Measurements from ENCODE around the gene MAD1L1. TPM values are rescaled to one million over a fixed set of nuclear protein-coding genes. Genes with fewer than 3 reads are reported as not detected.
"Not testable (repeated sequence)": the region's sequence is repeated elsewhere in the genome, so short reads cannot be mapped to it uniquely, and the experiment has no call there.

Gene MAD1L1
- total and polyA plus RNA-seq, 2 of the 8 experiments (the other 6 are each of a cell fraction or from before 2014, with no cell fraction given), result 40.4 to 44.6 TPM

DNA sequence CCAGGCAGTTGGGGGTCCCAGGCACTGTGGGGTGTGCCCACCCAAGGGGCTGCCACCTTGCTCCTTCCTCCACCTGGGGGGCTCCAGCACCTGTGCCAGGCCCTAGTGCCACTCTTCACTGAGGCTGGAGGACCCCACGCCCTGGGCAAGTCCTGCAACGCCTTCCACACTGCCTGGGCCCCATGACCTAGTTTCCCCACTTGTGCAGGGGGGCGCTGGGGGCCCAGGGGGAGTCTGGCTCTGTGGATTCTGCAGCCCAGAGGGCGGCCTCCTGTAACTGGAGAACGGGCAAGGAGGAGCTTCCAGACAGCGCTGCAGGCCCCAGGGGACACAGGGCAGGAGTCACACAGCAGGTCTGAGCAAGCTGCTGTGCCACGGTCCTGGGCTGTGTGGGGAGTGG is 416.3 kb downstream of the MAD1L1 start:
- not testable (repeated sequence) for H4K91ac ChIP-seq (replicated peaks; ENCODE audit: insufficient read length, low read length); H3K9ac ChIP-seq (replicated peaks in 1 of 4; ENCODE audit: extremely low read depth in 1 of 4, low read depth in 3 of 4, low read length in 3 of 4); H3K4me2 ChIP-seq (ENCODE audit: insufficient read depth in 1 of 2, low read depth in 2 of 2, low read length in 2 of 2); H3K56ac ChIP-seq (replicated peaks; ENCODE audit: insufficient read length, low read depth, low read length); H2BK120ac ChIP-seq (replicated peaks; ENCODE audit: low read depth, low read length); H4K5ac ChIP-seq (ENCODE audit: insufficient read length, low read depth, low read length); H3K23ac ChIP-seq (ENCODE audit: insufficient read length); H3K23me2 ChIP-seq (ENCODE audit: low read depth, low read length); H4K20me1 ChIP-seq (replicated peaks in 1 of 2; ENCODE audit: control insufficient read depth in 1 of 2, insufficient read depth in 2 of 2, low read length in 2 of 2); H2AFZ ChIP-seq (ENCODE audit: low read length); H3K4ac ChIP-seq (replicated peaks; ENCODE audit: insufficient read length, low read depth, low read length); H2BK12ac ChIP-seq (ENCODE audit: low read depth, low read length); H2BK5ac ChIP-seq (ENCODE audit: low read depth, low read length); H3K27me3 ChIP-seq (replicated peaks in 1 of 4; ENCODE audit: control insufficient read depth in 3 of 4, extremely low read depth in 1 of 4, insufficient read depth in 3 of 4, low read length in 3 of 4); H2AK5ac ChIP-seq (ENCODE audit: low read depth, low read length); H3K4me1 ChIP-seq (replicated peaks in 1 of 4; ENCODE audit: control insufficient read depth in 3 of 4, insufficient read depth in 4 of 4, low read length in 3 of 4); H2BK15ac ChIP-seq (ENCODE audit: low read length); H2BK20ac ChIP-seq (ENCODE audit: low read length); H3K14ac ChIP-seq (ENCODE audit: insufficient read length); H4K8ac ChIP-seq (ENCODE audit: extremely low read depth, insufficient read depth, low read length); H3K79me2 ChIP-seq (ENCODE audit: control insufficient read depth in 1 of 2, insufficient read depth in 2 of 2, low read length in 2 of 2); H3K79me1 ChIP-seq (ENCODE audit: low read depth, low read length); DNase-seq (ENCODE audit: low read depth in 1 of 2, low spot score in 2 of 2); H3K18ac ChIP-seq (ENCODE audit: extremely low read depth, low read length); H3K4me3 ChIP-seq (ENCODE audit: extremely low read depth in 1 of 4, insufficient read depth in 2 of 4, low read depth in 3 of 4, low read length in 4 of 4); H3K27ac ChIP-seq (ENCODE audit: low read depth, low read length); H3K9me3 ChIP-seq (ENCODE audit: insufficient read depth in 2 of 2, low read depth in 1 of 2, low read length in 1 of 2); FAIRE-seq; H3K36me3 ChIP-seq (ENCODE audit: control insufficient read depth in 2 of 4, insufficient read depth in 4 of 4, low read length in 3 of 4)
- WGBS, 2 experiments (ENCODE audit: extremely low coverage in 1 of 2, insufficient coverage in 1 of 2, insufficient read length in 1 of 2, insufficient replicate concordance in 2 of 2, low coverage in 1 of 2, low lambda C conversion rate in 2 of 2, missing lambda C conversion rate in 1 of 2), result 96% methylated on average over 6 of the region's 7 CpGs; no CpG with 5 or more reads in 1 of the 2 experiments
- ChIA-PET POLR2A (ENCODE audit: partially characterized antibody) (interaction anchor here (0.6 kb wide), 1 partner anchor 53 kb away, joined by 3 read pairs; no protein-coding TSS in a partner anchor), CTCF (ENCODE audit: partially characterized antibody) (interaction anchor here (0.5 to 1.7 kb wide), 4 partner anchors 9 to 532 kb away, joined by 3 read pairs; no protein-coding TSS in a partner anchor)
